ENCODE measurements around the gene PDZRN4.

PDZRN4 gene

DNA sequence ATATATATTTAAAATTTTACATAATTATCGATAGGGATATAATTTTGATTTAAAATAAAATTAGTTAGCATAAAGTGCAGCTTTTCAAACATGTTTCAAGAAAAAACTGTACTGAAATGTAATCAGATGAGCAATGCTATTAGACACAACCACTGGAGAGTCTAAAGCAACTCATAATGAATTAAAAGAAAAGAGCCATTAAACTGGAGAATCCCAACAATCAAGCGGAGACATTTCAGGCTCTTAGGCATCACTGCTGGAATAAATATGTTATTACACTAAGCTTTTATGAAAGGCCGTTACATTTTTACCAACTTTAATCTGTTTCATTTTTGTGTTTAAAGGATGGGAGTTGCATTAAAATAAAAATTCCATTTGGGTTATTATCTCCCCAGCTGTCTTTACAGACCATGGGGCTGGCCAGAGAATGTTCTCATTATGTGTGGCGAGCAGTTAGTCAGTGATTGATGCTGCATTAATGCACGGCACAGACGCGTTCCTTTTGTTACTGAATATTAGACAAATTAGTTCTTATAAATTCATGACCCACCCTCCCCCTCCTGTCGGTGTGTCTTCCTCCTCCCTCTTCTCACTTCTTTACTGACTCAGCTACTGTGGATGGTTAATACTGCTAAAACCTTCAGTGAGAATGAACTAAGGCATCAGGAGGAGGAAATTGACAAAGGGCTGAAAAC, 156.8 kb downstream of the PDZRN4 start:
- no peak for TF ChIP-seq ZBTB7A (IDR thresholded peaks at IDR 0.05; ENCODE audit: low read depth)
- TF ChIP-seq RAD21 (IDR thresholded peaks at IDR 0.05; ENCODE audit: low read depth): no peak
- no peak for TF ChIP-seq FOXM1 (IDR thresholded peaks at IDR 0.05; ENCODE audit: borderline replicate concordance, low read depth)
- TF ChIP-seq EGR1 (IDR thresholded peaks at IDR 0.05): no peak
- TF ChIP-seq TCF12 (IDR thresholded peaks at IDR 0.05; ENCODE audit: low read depth): no peak
- TF ChIP-seq, protein P1, sequence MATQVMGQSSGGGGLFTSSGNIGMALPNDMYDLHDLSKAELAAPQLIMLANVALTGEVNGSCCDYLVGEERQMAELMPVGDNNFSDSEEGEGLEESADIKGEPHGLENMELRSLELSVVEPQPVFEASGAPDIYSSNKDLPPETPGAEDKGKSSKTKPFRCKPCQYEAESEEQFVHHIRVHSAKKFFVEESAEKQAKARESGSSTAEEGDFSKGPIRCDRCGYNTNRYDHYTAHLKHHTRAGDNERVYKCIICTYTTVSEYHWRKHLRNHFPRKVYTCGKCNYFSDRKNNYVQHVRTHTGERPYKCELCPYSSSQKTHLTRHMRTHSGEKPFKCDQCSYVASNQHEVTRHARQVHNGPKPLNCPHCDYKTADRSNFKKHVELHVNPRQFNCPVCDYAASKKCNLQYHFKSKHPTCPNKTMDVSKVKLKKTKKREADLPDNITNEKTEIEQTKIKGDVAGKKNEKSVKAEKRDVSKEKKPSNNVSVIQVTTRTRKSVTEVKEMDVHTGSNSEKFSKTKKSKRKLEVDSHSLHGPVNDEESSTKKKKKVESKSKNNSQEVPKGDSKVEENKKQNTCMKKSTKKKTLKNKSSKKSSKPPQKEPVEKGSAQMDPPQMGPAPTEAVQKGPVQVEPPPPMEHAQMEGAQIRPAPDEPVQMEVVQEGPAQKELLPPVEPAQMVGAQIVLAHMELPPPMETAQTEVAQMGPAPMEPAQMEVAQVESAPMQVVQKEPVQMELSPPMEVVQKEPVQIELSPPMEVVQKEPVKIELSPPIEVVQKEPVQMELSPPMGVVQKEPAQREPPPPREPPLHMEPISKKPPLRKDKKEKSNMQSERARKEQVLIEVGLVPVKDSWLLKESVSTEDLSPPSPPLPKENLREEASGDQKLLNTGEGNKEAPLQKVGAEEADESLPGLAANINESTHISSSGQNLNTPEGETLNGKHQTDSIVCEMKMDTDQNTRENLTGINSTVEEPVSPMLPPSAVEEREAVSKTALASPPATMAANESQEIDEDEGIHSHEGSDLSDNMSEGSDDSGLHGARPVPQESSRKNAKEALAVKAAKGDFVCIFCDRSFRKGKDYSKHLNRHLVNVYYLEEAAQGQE (IDR thresholded peaks at IDR 0.05; ENCODE audit: low read depth): no peak
- TF ChIP-seq TAF1 (IDR thresholded peaks at IDR 0.05; ENCODE audit: low read depth): no peak
- TF ChIP-seq, protein P2, sequence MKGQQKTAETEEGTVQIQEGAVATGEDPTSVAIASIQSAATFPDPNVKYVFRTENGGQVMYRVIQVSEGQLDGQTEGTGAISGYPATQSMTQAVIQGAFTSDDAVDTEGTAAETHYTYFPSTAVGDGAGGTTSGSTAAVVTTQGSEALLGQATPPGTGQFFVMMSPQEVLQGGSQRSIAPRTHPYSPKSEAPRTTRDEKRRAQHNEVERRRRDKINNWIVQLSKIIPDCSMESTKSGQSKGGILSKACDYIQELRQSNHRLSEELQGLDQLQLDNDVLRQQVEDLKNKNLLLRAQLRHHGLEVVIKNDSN (IDR thresholded peaks at IDR 0.05): no peak
- TF ChIP-seq, protein P3, sequence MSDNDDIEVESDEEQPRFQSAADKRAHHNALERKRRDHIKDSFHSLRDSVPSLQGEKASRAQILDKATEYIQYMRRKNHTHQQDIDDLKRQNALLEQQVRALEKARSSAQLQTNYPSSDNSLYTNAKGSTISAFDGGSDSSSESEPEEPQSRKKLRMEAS (IDR thresholded peaks at IDR 0.05): no peak
- TF ChIP-seq CREB1 (IDR thresholded peaks at IDR 0.05; ENCODE audit: low read depth): no peak
- no peak for TF ChIP-seq YY1 (IDR thresholded peaks at IDR 0.05; ENCODE audit: low read depth)
- no peak for TF ChIP-seq EP300 (IDR thresholded peaks at IDR 0.05; ENCODE audit: borderline replicate concordance)
- TF ChIP-seq NFIC (IDR thresholded peaks at IDR 0.05): no peak

DNA sequence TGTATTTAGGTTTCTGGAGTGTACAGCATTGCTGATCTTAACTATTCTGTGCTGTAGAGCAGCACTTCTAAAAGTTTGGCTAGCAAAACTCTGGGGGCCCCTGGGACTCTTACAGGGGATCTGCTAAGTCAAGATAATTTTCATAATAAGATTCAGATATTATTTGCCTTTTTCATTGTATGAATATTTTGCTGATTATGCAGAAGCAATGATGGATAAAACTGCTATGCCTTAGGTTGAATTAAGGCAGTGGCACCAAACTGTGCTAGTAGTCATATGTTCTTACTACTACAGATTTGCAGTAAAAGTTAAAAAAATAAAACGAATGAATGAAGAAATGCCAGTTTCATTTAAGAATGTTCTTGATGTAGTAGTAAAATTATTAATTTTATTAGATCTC, 160.1 kb downstream of the PDZRN4 start:
- TF ChIP-seq YY1 (IDR thresholded peaks at IDR 0.05; ENCODE audit: low read depth) (no peak), ZBTB7A (IDR thresholded peaks at IDR 0.05; ENCODE audit: low read depth) (no peak), FOXM1 (IDR thresholded peaks at IDR 0.05; ENCODE audit: borderline replicate concordance, low read depth) (no peak), CEBPB (IDR thresholded peaks at IDR 0.05) (no peak), TCF12 (IDR thresholded peaks at IDR 0.05; ENCODE audit: low read depth) (no peak), TAF1 (IDR thresholded peaks at IDR 0.05; ENCODE audit: low read depth) (no peak)
- TF ChIP-seq, protein P2 (IDR thresholded peaks at IDR 0.05): no peak
- TF ChIP-seq, protein P3 (IDR thresholded peaks at IDR 0.05): no peak

DNA sequence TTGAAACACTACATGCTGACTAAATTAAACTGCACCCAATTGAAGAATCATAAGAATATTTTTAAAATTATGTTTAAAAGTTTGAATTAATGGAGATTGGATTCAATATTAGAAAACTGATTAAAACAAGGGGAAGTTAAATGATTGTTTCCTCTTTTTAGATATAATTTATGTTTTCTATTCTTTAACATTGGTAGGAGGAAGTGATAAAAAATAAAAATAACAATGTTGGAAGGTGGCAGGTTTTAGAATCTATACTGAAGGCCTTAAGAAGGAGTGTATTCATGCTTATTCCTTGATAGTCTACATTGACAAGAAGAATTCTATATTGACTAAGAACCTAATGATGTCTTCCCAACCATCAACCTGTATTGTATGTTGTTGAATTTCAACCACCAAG, 168.1 kb downstream of the PDZRN4 start:
- TF ChIP-seq TAF1 (IDR thresholded peaks at IDR 0.05; ENCODE audit: low read depth): no peak
- no peak for TF ChIP-seq CREB1 (IDR thresholded peaks at IDR 0.05; ENCODE audit: low read depth)
- no peak for TF ChIP-seq EGR1 (IDR thresholded peaks at IDR 0.05)
- TF ChIP-seq RAD21 (IDR thresholded peaks at IDR 0.05; ENCODE audit: low read depth): no peak
- no peak for TF ChIP-seq EP300 (IDR thresholded peaks at IDR 0.05; ENCODE audit: borderline replicate concordance)
- TF ChIP-seq NFIC (IDR thresholded peaks at IDR 0.05): no peak
- TF ChIP-seq, protein P3 (IDR thresholded peaks at IDR 0.05): no peak
- TF ChIP-seq YY1 (IDR thresholded peaks at IDR 0.05; ENCODE audit: low read depth): no peak

DNA sequence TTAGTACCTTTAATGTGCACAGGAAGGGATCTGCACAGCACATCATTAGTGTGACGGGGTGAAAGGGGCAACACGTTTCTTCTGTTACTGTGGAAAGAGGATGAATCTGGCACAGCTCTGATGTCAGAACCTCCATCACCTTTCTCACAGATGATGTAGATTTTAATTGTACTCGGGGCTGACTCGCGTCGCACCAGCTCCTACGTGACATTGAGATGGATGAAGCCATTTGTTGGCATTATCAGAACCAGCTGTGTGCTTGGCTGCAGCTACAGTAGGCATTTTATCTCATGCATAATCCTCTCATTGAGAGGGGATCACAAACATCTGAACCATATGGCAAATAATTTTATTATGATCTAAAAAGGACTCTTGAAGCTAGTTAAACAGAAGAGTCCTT, 173.6 kb downstream of the PDZRN4 start:
- TF ChIP-seq TAF1 (IDR thresholded peaks at IDR 0.05; ENCODE audit: low read depth) (no peak), CREB1 (IDR thresholded peaks at IDR 0.05; ENCODE audit: low read depth) (no peak)
- TF ChIP-seq, protein P3 (IDR thresholded peaks at IDR 0.05): no peak

DNA sequence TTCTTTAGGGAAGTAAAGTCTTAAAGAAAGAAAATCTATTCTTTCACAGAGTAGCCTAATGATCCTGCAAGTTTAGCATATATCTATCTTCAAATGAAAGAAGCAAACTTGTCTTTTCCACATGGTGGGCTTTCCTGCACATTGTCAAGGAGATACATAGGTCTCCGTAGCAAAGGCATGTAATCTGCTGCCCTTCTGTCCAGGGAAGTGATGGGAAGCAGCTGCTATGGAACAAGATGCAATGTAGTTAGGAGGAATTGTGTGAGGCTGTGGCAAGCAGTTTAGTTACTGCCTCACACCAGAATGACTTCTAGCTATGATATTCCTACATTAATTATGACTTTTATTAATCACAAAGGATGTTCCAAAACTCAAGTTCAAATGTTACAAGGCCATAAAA, 174.4 kb downstream of the PDZRN4 start:
- no peak for TF ChIP-seq FOXM1 (IDR thresholded peaks at IDR 0.05; ENCODE audit: borderline replicate concordance, low read depth)
- no peak for TF ChIP-seq EGR1 (IDR thresholded peaks at IDR 0.05)
- no peak for TF ChIP-seq CEBPB (IDR thresholded peaks at IDR 0.05)
- TF ChIP-seq, protein P1 (IDR thresholded peaks at IDR 0.05; ENCODE audit: low read depth): no peak
- no peak for TF ChIP-seq EP300 (IDR thresholded peaks at IDR 0.05; ENCODE audit: borderline replicate concordance)
- TF ChIP-seq TAF1 (IDR thresholded peaks at IDR 0.05; ENCODE audit: low read depth): no peak
- TF ChIP-seq YY1 (IDR thresholded peaks at IDR 0.05; ENCODE audit: low read depth): no peak
- TF ChIP-seq TCF12 (IDR thresholded peaks at IDR 0.05; ENCODE audit: low read depth): no peak
- TF ChIP-seq, protein P2 (IDR thresholded peaks at IDR 0.05): no peak
- no peak for TF ChIP-seq NFIC (IDR thresholded peaks at IDR 0.05)
- no peak for TF ChIP-seq ZBTB7A (IDR thresholded peaks at IDR 0.05; ENCODE audit: low read depth)
- TF ChIP-seq, protein P3 (IDR thresholded peaks at IDR 0.05): no peak
- TF ChIP-seq TEAD4 (IDR thresholded peaks at IDR 0.05): no peak
- no peak for TF ChIP-seq RAD21 (IDR thresholded peaks at IDR 0.05; ENCODE audit: low read depth)
